ENCODE measurements around the gene PPP2R5D. TPM values are rescaled to one million over a fixed set of nuclear protein-coding genes. Genes with fewer than 3 reads are reported as not detected.

PPP2R5D gene
- total and polyA plus RNA-seq, 2 of the 4 experiments (the other 2 are of a cell fraction) = 55.6 to 68.8 TPM

DNA sequence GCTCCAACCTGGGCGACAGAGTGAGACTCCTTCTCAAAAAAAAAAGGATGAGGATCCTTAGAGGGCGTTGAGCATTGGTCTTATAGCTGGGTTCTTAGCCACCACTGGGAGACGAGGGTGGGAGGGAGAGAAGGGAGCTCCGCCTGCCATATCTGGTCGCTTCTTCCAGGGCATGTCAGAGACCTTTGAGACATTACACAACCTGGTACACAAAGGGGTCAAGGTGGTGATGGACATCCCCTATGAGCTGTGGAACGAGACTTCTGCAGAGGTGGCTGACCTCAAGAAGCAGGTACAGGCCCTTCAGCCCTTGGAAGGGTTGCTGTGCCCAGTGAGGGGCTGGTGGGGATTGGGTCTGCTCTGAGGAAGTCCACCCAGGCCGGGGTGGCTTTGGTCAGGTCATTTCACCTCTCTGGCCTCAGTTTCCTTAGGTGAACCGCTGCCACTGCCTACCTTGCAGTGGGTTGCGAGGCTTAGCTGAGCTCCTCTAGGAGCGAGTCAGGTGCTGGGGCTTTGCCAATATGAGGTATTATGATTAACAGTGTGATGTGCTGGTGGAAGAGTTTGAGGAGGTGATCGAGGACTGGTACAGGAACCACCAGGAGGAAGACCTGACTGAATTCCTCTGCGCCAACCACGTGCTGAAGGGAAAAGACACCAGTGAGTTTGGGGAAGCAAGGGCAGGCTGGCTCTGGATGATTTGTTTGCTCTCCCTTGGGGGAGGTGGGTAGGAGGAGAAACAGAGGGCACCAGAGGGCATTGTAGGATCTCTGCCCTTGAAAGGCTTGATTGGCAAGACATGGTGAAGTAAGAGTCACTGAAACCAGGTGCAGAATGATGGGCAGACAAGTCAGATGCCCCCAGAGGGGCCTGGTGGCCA, 46.6 kb upstream of the PPP2R5D start:
- intact Hi-C loops (cut with micrococcal nuclease) (no loop called here), in situ Hi-C loops (cut with MboI; ENCODE audit: low sequenced_read_pairs) (no loop called here), dilution Hi-C loops (cut with HindIII; ENCODE audit: low sequenced_read_pairs, unreplicated experiment) (no loop called here)
- H3K9me1 ChIP-seq (ENCODE audit: insufficient read depth, low read length) = peaks cover 4% of the 10 kb centered on the region; the same call in 1 of the 2 replicates
- no peak overlapping the region for H4K91ac ChIP-seq (ENCODE audit: insufficient read depth, low read depth, low read length)
- H3K9me3 ChIP-seq (ENCODE audit: control insufficient read depth, insufficient read depth, low read length) = no peaks in the 10 kb centered on the region
- POLR2A ChIA-PET (ENCODE audit: unreplicated experiment) = no interaction called here
- no peak overlapping the region for H3K4me2 ChIP-seq (ENCODE audit: low read depth, low read length)
- no peak overlapping the region for H2BK5ac ChIP-seq (ENCODE audit: low read depth, low read length, poor library complexity, severe bottlenecking)
- no peak overlapping the region for H2AK9ac ChIP-seq (replicated peaks; ENCODE audit: low read depth, low read length, poor library complexity)
- H4K5ac ChIP-seq (ENCODE audit: low read depth, low read length) = no peak overlapping the region
- no peak overlapping the region for H3K27ac ChIP-seq (ENCODE audit: insufficient read depth, low read length)
- ATAC-seq (ENCODE audit: low read depth) = no peak
- H3K4me3 ChIP-seq (ENCODE audit: insufficient read depth, low read depth, low read length) = no peak overlapping the region
- H3K27me3 ChIP-seq (ENCODE audit: control insufficient read depth, insufficient read depth, low read length) = no peaks in the 10 kb centered on the region
- no peak overlapping the region for H3K18ac ChIP-seq (ENCODE audit: low read depth, low read length)
- H3K4ac ChIP-seq (ENCODE audit: low read depth, low read length) = no peak overlapping the region
- no peak overlapping the region for H3K14ac ChIP-seq (replicated peaks; ENCODE audit: low read depth, low read length)
- no TSS peak for BruUV-seq (replicated peaks)
- H3K4me1 ChIP-seq (ENCODE audit: control insufficient read depth, insufficient read depth, low read length) = no peaks in the 10 kb centered on the region
- no peaks in the 10 kb centered on the region; the same call in 1 of the 2 replicates for H4K20me1 ChIP-seq (ENCODE audit: insufficient read depth, low read length)
- no peak overlapping the region for H2AK5ac ChIP-seq (ENCODE audit: low read depth, low read length)
- H2AFZ ChIP-seq (replicated peaks; ENCODE audit: low read length, poor library complexity) = no peak overlapping the region
- H2BK20ac ChIP-seq (ENCODE audit: low read depth, low read length) = no peak overlapping the region
- H3K9ac ChIP-seq (ENCODE audit: low read depth, low read length) = no peak overlapping the region
- no peak for DNase-seq
- no peak overlapping the region for H4K8ac ChIP-seq (ENCODE audit: low read depth in 2 of 2, low read length in 2 of 2)
- H3K56ac ChIP-seq (ENCODE audit: extremely low read depth, insufficient read depth, low read length) = no peak overlapping the region
- no peak overlapping the region for H2BK15ac ChIP-seq (ENCODE audit: low read depth, low read length)
- peaks cover 34% of the 10 kb centered on the region for H3K36me3 ChIP-seq (ENCODE audit: control insufficient read depth, insufficient read depth, low read length)
- CTCF ChIA-PET = no interaction called here
- H2BK120ac ChIP-seq (ENCODE audit: low read depth, low read length) = no peak overlapping the region
- H3K23ac ChIP-seq (ENCODE audit: low read depth, low read length) = no peak overlapping the region
- H3K79me1 ChIP-seq (ENCODE audit: low read depth in 1 of 2, low read length in 2 of 2) = peaks cover 26 to 42% of the 10 kb centered on the region in 2 experiments
- WGBS, 2 experiments (ENCODE audit: extremely low coverage in 2 of 2, insufficient read length in 1 of 2) = 95% methylated on average over 7 of the region's 13 CpGs; no CpG with 5 or more reads in 1 of the 2 experiments
- TF ChIP-seq RFX5 (IDR thresholded peaks at IDR 0.05; ENCODE audit: low read depth, low read length) (no peak), MXI1 (IDR thresholded peaks at IDR 0.05; ENCODE audit: borderline replicate concordance, low read depth, low read length) (no peak), FOS (IDR thresholded peaks at IDR 0.05; ENCODE audit: low read depth, low read length) (no peak), RCOR1 (IDR thresholded peaks at IDR 0.05; ENCODE audit: insufficient replicate concordance, low read length) (no peak), CHD1 (IDR thresholded peaks at IDR 0.05; ENCODE audit: low read depth, low read length) (no peak), MAFK (IDR thresholded peaks at IDR 0.05; ENCODE audit: low read depth, low read length) (no peak), RAD21 (IDR thresholded peaks at IDR 0.05; ENCODE audit: low read length) (no peak), SMC3 (IDR thresholded peaks at IDR 0.05; ENCODE audit: low read depth, low read length) (no peak), CEBPB (IDR thresholded peaks at IDR 0.05; ENCODE audit: low read depth, low read length) (no peak), NFE2L2 (IDR thresholded peaks at IDR 0.05; ENCODE audit: low read depth, low read length) (no peak), POLR2A (IDR thresholded peaks at IDR 0.05; ENCODE audit: low read depth, low read length) (no peak), BHLHE40 (IDR thresholded peaks at IDR 0.05; ENCODE audit: low read depth, low read length) (no peak)
- TF ChIP-seq, protein P1, sequence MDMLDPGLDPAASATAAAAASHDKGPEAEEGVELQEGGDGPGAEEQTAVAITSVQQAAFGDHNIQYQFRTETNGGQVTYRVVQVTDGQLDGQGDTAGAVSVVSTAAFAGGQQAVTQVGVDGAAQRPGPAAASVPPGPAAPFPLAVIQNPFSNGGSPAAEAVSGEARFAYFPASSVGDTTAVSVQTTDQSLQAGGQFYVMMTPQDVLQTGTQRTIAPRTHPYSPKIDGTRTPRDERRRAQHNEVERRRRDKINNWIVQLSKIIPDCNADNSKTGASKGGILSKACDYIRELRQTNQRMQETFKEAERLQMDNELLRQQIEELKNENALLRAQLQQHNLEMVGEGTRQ (IDR thresholded peaks at IDR 0.05; ENCODE audit: low read depth, low read length) = no peak
- TF ChIP-seq, protein P2, sequence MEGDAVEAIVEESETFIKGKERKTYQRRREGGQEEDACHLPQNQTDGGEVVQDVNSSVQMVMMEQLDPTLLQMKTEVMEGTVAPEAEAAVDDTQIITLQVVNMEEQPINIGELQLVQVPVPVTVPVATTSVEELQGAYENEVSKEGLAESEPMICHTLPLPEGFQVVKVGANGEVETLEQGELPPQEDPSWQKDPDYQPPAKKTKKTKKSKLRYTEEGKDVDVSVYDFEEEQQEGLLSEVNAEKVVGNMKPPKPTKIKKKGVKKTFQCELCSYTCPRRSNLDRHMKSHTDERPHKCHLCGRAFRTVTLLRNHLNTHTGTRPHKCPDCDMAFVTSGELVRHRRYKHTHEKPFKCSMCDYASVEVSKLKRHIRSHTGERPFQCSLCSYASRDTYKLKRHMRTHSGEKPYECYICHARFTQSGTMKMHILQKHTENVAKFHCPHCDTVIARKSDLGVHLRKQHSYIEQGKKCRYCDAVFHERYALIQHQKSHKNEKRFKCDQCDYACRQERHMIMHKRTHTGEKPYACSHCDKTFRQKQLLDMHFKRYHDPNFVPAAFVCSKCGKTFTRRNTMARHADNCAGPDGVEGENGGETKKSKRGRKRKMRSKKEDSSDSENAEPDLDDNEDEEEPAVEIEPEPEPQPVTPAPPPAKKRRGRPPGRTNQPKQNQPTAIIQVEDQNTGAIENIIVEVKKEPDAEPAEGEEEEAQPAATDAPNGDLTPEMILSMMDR (conservative IDR thresholded peaks at IDR 0.05; ENCODE audit: low read depth, low read length) = no peak
- TF ChIP-seq, protein P3, sequence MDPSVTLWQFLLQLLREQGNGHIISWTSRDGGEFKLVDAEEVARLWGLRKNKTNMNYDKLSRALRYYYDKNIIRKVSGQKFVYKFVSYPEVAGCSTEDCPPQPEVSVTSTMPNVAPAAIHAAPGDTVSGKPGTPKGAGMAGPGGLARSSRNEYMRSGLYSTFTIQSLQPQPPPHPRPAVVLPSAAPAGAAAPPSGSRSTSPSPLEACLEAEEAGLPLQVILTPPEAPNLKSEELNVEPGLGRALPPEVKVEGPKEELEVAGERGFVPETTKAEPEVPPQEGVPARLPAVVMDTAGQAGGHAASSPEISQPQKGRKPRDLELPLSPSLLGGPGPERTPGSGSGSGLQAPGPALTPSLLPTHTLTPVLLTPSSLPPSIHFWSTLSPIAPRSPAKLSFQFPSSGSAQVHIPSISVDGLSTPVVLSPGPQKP (IDR thresholded peaks at IDR 0.05; ENCODE audit: borderline replicate concordance, low read depth, low read length) = no peak

Measured in IMR-90 (cell line).